ENCODE measurements around the gene FAM47E. TPM values are rescaled to one million over a fixed set of nuclear protein-coding genes. Genes with fewer than 3 reads are reported as not detected.

FAM47E gene
- total and polyA plus RNA-seq, 2 of the 13 experiments (the other 11 are each of a cell fraction or from before 2014, with no cell fraction given) = 0.33 to 0.66 TPM

DNA sequence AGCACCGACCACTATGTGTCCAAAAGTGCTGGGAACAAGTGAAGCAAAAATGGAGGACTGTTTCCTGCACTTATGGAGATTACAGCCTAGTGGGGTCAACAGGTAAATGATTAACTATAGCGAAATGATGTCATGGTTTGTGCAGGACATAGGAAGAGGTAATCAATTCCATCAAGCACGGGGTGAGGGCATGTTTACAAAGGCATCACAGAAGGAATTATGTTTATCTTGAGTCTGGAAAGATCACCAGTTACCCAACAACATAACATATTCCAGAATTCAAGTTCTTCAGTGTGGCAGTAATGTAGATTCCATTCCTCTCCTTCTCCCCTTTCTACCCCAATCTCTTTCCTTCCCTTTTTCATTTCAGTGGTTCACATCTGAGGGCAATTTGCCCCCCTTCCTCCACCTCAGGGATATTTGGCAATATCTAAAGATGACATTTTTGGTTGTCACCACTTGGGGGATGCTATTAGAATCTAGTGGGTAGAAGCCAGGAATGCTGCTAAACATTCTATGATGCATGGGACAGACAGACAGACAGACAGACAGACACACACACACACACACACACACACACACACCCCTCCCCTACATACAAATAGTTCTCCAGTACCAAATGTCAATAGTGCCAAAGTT, 24.1 kb downstream of the FAM47E start (continued):
- TF ChIP-seq, protein P1, sequence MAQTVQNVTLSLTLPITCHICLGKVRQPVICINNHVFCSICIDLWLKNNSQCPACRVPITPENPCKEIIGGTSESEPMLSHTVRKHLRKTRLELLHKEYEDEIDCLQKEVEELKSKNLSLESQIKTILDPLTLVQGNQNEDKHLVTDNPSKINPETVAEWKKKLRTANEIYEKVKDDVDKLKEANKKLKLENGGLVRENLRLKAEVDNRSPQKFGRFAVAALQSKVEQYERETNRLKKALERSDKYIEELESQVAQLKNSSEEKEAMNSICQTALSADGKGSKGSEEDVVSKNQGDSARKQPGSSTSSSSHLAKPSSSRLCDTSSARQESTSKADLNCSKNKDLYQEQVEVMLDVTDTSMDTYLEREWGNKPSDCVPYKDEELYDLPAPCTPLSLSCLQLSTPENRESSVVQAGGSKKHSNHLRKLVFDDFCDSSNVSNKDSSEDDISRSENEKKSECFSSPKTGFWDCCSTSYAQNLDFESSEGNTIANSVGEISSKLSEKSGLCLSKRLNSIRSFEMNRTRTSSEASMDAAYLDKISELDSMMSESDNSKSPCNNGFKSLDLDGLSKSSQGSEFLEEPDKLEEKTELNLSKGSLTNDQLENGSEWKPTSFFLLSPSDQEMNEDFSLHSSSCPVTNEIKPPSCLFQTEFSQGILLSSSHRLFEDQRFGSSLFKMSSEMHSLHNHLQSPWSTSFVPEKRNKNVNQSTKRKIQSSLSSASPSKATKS (CRISPR knock-in tag; IDR thresholded peaks at IDR 0.05) = no peak
- TF ChIP-seq, protein P2, sequence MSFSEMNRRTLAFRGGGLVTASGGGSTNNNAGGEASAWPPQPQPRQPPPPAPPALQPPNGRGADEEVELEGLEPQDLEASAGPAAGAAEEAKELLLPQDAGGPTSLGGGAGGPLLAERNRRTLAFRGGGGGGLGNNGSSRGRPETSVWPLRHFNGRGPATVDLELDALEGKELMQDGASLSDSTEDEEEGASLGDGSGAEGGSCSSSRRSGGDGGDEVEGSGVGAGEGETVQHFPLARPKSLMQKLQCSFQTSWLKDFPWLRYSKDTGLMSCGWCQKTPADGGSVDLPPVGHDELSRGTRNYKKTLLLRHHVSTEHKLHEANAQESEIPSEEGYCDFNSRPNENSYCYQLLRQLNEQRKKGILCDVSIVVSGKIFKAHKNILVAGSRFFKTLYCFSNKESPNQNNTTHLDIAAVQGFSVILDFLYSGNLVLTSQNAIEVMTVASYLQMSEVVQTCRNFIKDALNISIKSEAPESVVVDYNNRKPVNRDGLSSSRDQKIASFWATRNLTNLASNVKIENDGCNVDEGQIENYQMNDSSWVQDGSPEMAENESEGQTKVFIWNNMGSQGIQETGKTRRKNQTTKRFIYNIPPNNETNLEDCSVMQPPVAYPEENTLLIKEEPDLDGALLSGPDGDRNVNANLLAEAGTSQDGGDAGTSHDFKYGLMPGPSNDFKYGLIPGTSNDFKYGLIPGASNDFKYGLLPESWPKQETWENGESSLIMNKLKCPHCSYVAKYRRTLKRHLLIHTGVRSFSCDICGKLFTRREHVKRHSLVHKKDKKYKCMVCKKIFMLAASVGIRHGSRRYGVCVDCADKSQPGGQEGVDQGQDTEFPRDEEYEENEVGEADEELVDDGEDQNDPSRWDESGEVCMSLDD (CRISPR knock-in tag; IDR thresholded peaks at IDR 0.05; ENCODE audit: borderline replicate concordance) = no peak
- TF ChIP-seq ELF1 (CRISPR knock-in tag; IDR thresholded peaks at IDR 0.05) (0 out of 2 replicates have a peak, but pooled peaks have one; percentile 24), DNMT3B (CRISPR knock-in tag; conservative IDR thresholded peaks at IDR 0.05) (no peak), SAP130 (CRISPR knock-in tag; IDR thresholded peaks at IDR 0.05; ENCODE audit: low read depth) (peak; percentile 60; the same call in 1 of the 2 replicates), ZNF326 (CRISPR knock-in tag; IDR thresholded peaks at IDR 0.05; ENCODE audit: borderline replicate concordance) (no peak), JARID2 (CRISPR knock-in tag; IDR thresholded peaks at IDR 0.05; ENCODE audit: insufficient replicate concordance) (no peak), ZNF543 (CRISPR knock-in tag; IDR thresholded peaks at IDR 0.05) (no peak), ZNF263 (CRISPR knock-in tag; IDR thresholded peaks at IDR 0.05) (no peak)
- TF ChIP-seq, protein P3, sequence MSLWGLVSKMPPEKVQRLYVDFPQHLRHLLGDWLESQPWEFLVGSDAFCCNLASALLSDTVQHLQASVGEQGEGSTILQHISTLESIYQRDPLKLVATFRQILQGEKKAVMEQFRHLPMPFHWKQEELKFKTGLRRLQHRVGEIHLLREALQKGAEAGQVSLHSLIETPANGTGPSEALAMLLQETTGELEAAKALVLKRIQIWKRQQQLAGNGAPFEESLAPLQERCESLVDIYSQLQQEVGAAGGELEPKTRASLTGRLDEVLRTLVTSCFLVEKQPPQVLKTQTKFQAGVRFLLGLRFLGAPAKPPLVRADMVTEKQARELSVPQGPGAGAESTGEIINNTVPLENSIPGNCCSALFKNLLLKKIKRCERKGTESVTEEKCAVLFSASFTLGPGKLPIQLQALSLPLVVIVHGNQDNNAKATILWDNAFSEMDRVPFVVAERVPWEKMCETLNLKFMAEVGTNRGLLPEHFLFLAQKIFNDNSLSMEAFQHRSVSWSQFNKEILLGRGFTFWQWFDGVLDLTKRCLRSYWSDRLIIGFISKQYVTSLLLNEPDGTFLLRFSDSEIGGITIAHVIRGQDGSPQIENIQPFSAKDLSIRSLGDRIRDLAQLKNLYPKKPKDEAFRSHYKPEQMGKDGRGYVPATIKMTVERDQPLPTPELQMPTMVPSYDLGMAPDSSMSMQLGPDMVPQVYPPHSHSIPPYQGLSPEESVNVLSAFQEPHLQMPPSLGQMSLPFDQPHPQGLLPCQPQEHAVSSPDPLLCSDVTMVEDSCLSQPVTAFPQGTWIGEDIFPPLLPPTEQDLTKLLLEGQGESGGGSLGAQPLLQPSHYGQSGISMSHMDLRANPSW (CRISPR knock-in tag; IDR thresholded peaks at IDR 0.05; ENCODE audit: borderline replicate concordance) = no peak
- TF ChIP-seq, protein P4, sequence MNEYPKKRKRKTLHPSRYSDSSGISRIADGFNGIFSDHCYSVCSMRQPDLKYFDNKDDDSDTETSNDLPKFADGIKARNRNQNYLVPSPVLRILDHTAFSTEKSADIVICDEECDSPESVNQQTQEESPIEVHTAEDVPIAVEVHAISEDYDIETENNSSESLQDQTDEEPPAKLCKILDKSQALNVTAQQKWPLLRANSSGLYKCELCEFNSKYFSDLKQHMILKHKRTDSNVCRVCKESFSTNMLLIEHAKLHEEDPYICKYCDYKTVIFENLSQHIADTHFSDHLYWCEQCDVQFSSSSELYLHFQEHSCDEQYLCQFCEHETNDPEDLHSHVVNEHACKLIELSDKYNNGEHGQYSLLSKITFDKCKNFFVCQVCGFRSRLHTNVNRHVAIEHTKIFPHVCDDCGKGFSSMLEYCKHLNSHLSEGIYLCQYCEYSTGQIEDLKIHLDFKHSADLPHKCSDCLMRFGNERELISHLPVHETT (CRISPR knock-in tag; conservative IDR thresholded peaks at IDR 0.05) = no peak
- TF ChIP-seq, protein P5, sequence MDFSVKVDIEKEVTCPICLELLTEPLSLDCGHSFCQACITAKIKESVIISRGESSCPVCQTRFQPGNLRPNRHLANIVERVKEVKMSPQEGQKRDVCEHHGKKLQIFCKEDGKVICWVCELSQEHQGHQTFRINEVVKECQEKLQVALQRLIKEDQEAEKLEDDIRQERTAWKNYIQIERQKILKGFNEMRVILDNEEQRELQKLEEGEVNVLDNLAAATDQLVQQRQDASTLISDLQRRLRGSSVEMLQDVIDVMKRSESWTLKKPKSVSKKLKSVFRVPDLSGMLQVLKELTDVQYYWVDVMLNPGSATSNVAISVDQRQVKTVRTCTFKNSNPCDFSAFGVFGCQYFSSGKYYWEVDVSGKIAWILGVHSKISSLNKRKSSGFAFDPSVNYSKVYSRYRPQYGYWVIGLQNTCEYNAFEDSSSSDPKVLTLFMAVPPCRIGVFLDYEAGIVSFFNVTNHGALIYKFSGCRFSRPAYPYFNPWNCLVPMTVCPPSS (IDR thresholded peaks at IDR 0.05) = no peak
- TF ChIP-seq, protein P6, sequence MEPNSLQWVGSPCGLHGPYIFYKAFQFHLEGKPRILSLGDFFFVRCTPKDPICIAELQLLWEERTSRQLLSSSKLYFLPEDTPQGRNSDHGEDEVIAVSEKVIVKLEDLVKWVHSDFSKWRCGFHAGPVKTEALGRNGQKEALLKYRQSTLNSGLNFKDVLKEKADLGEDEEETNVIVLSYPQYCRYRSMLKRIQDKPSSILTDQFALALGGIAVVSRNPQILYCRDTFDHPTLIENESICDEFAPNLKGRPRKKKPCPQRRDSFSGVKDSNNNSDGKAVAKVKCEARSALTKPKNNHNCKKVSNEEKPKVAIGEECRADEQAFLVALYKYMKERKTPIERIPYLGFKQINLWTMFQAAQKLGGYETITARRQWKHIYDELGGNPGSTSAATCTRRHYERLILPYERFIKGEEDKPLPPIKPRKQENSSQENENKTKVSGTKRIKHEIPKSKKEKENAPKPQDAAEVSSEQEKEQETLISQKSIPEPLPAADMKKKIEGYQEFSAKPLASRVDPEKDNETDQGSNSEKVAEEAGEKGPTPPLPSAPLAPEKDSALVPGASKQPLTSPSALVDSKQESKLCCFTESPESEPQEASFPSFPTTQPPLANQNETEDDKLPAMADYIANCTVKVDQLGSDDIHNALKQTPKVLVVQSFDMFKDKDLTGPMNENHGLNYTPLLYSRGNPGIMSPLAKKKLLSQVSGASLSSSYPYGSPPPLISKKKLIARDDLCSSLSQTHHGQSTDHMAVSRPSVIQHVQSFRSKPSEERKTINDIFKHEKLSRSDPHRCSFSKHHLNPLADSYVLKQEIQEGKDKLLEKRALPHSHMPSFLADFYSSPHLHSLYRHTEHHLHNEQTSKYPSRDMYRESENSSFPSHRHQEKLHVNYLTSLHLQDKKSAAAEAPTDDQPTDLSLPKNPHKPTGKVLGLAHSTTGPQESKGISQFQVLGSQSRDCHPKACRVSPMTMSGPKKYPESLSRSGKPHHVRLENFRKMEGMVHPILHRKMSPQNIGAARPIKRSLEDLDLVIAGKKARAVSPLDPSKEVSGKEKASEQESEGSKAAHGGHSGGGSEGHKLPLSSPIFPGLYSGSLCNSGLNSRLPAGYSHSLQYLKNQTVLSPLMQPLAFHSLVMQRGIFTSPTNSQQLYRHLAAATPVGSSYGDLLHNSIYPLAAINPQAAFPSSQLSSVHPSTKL (CRISPR knock-in tag; IDR thresholded peaks at IDR 0.05) = peak; percentile 91
